GM19240 (cell line): ENCODE data around the gene TXN2.
"Not testable (repeated sequence)": the region's sequence is repeated elsewhere in the genome, so short reads cannot be mapped to it uniquely, and the experiment has no call there.

Source experiments
- DNase-seq: peaks from one replicate; pipeline ENCODE4 v3.0.0; 2011; ENCODE audit warnings: low spot score; ENCODE audit not compliant: insufficient read length

The TXN2 gene

GRCh38 chr22:36455571-36456463 lies 25.6 kb downstream of the TXN2 start:
- no peak for DNase-seq

- DNase-seq, result peak; percentile 85
These were observed 26.4 kb downstream of the TXN2 start for GRCh38 chr22:36454916-36455570.

- DNase-seq, result no peak
These were observed 27.5 kb downstream of the TXN2 start for GRCh38 chr22:36453855-36454378.

GRCh38 chr22:36452978-36453607 lies 28.3 kb downstream of the TXN2 start:
- not testable (repeated sequence) for DNase-seq

- DNase-seq, result no peak
These were observed 29.0 kb downstream of the TXN2 start for GRCh38 chr22:36452250-36452977.

- DNase-seq, result not testable (repeated sequence)
These were observed 30.5 kb downstream of the TXN2 start for GRCh38 chr22:36450923-36451322.

GRCh38 chr22:36449596-36450175 lies 31.8 kb downstream of the TXN2 start:
- DNase-seq, result no peak

- no peak for DNase-seq
These were observed 33.8 kb downstream of the TXN2 start for GRCh38 chr22:36447632-36448031.

- DNase-seq, result no peak
These were observed 36.2 kb downstream of the TXN2 start for GRCh38 chr22:36445158-36445668.

GRCh38 chr22:36443198-36443770 lies 38.2 kb downstream of the TXN2 start:
- DNase-seq, result no peak

- DNase-seq, result no peak
These were observed 38.8 kb downstream of the TXN2 start for GRCh38 chr22:36442506-36443197.

- DNase-seq, result no peak
These were observed 40.9 kb downstream of the TXN2 start for GRCh38 chr22:36440429-36441002.

- DNase-seq, result no peak
These were observed 41.8 kb downstream of the TXN2 start for GRCh38 chr22:36439481-36440271.

GRCh38 chr22:36435516-36436415 lies 45.7 kb downstream of the TXN2 start:
- peak; percentile 35 for DNase-seq

- DNase-seq, result no peak
These were observed 47.9 kb downstream of the TXN2 start for GRCh38 chr22:36433318-36434231.

- no peak for DNase-seq
These were observed 48.7 kb downstream of the TXN2 start for GRCh38 chr22:36432592-36433317.
